Measurements from ENCODE around the gene ZNF579. TPM values are rescaled to one million over a fixed set of nuclear protein-coding genes. Genes with fewer than 3 reads are reported as not detected.

Gene ZNF579
- total and polyA plus RNA-seq, 2 of the 8 experiments (the other 6 are each of a cell fraction or from before 2014, with no cell fraction given), result 10.0 to 18.9 TPM

DNA sequence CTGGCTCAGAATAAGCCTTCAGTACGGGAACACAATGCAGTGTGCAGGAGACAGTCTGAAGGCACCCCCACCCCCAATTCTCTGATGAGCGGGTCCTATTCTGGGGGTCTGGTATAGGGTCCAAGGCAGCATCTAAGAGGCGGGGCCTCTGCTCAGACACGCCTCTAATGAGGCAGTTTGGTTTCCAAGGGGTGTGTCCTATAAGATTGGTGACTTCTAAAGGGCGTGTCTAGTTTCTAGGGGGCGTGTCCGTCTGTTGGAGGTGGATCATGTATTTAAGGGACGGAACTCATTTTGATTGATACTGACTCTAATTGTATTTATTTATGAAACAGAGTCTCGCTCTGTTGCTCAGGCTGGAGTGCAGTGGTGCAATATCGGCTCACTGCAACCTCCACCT is 10.0 kb upstream of the ZNF579 start:
- Histone ChIP-seq H3K9me3 (ENCODE audit: insufficient read depth in 2 of 2, low read depth in 1 of 2, low read length in 1 of 2) (no peaks in the 10 kb centered on the region), H3K4me1 (replicated peaks in 1 of 4; ENCODE audit: control insufficient read depth in 3 of 4, insufficient read depth in 4 of 4, low read length in 3 of 4) (peaks cover 0 to 8% (median 4%) of the 10 kb centered on the region in 4 experiments; a peak in 4 of 7 replicates), H3K27ac (ENCODE audit: low read depth, low read length) (no peak overlapping the region), H4K5ac (ENCODE audit: insufficient read length, low read depth, low read length) (no peak overlapping the region), H2BK120ac (replicated peaks; ENCODE audit: low read depth, low read length) (no peak overlapping the region), H3K23ac (ENCODE audit: insufficient read length) (no peak overlapping the region), H3K18ac (ENCODE audit: extremely low read depth, low read length) (no peak overlapping the region), H4K8ac (ENCODE audit: extremely low read depth, insufficient read depth, low read length) (no peak overlapping the region), H3K56ac (replicated peaks; ENCODE audit: insufficient read length, low read depth, low read length) (no peak overlapping the region), H2BK20ac (ENCODE audit: low read length) (no peak overlapping the region), H3K9ac (replicated peaks in 1 of 4; ENCODE audit: extremely low read depth in 1 of 4, low read depth in 3 of 4, low read length in 3 of 4) (no peak overlapping the region), H3K27me3 (replicated peaks in 1 of 4; ENCODE audit: control insufficient read depth in 3 of 4, extremely low read depth in 1 of 4, insufficient read depth in 3 of 4, low read length in 3 of 4) (peaks cover 0 to 2% (median 0%) of the 10 kb centered on the region in 4 experiments; a peak in 2 of 7 replicates), H3K4me2 (ENCODE audit: insufficient read depth in 1 of 2, low read depth in 2 of 2, low read length in 2 of 2) (peak overlapping the region in 1 of 2 experiments; percentile 20; a peak in 1 of 4 replicates), H4K91ac (replicated peaks; ENCODE audit: insufficient read length, low read length) (no peak overlapping the region), H2AK5ac (ENCODE audit: low read depth, low read length) (no peak overlapping the region), H3K4me3 (ENCODE audit: extremely low read depth in 1 of 4, insufficient read depth in 2 of 4, low read depth in 3 of 4, low read length in 4 of 4) (no peak overlapping the region), H2AFZ (ENCODE audit: low read length) (no peak overlapping the region), H2BK5ac (ENCODE audit: low read depth, low read length) (no peak overlapping the region), H3K36me3 (ENCODE audit: control insufficient read depth in 2 of 4, insufficient read depth in 4 of 4, low read length in 3 of 4) (peaks cover 0 to 6% (median 4%) of the 10 kb centered on the region in 4 experiments; a peak in 2 of 8 replicates), H2BK15ac (ENCODE audit: low read length) (no peak overlapping the region), H3K4ac (replicated peaks; ENCODE audit: insufficient read length, low read depth, low read length) (no peak overlapping the region), H3K79me2 (ENCODE audit: control insufficient read depth in 1 of 2, insufficient read depth in 2 of 2, low read length in 2 of 2) (no peaks in the 10 kb centered on the region), H3K23me2 (ENCODE audit: low read depth, low read length) (peaks cover 8% of the 10 kb centered on the region), H4K20me1 (replicated peaks in 1 of 2; ENCODE audit: control insufficient read depth in 1 of 2, insufficient read depth in 2 of 2, low read length in 2 of 2) (no peaks in the 10 kb centered on the region), H3K79me1 (ENCODE audit: low read depth, low read length) (no peaks in the 10 kb centered on the region), H2BK12ac (ENCODE audit: low read depth, low read length) (no peak overlapping the region), H3K14ac (ENCODE audit: insufficient read length) (no peak overlapping the region)
- POLR2A ChIA-PET (ENCODE audit: partially characterized antibody), result interaction anchor here (1.1 kb wide), 1 partner anchor 9 kb away, joined by 6 read pairs; the partner anchor contains the start of gene ZNF579
- FAIRE-seq (peak; percentile 36), DNase-seq (ENCODE audit: low read depth in 1 of 2, low spot score in 2 of 2) (peak in 1 of 2 experiments; percentile 52)
- CTCF ChIA-PET (ENCODE audit: partially characterized antibody), result no interaction called here
- TF ChIP-seq PHF8 (conservative IDR thresholded peaks at IDR 0.05; ENCODE audit: low read depth, low read length), result no peak
- no peak for TF ChIP-seq CHD2 (IDR thresholded peaks at IDR 0.05; ENCODE audit: low read length)
- TF ChIP-seq TEAD4 (IDR thresholded peaks at IDR 0.05; ENCODE audit: low read depth, low read length), result no peak
- no peak for TF ChIP-seq RXRA (IDR thresholded peaks at IDR 0.05; ENCODE audit: insufficient read depth, low read depth, low read length)
- no peak for TF ChIP-seq CBX5 (IDR thresholded peaks at IDR 0.05; ENCODE audit: low read depth, low read length)
- TF ChIP-seq, protein P1, sequence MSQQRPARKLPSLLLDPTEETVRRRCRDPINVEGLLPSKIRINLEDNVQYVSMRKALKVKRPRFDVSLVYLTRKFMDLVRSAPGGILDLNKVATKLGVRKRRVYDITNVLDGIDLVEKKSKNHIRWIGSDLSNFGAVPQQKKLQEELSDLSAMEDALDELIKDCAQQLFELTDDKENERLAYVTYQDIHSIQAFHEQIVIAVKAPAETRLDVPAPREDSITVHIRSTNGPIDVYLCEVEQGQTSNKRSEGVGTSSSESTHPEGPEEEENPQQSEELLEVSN (IDR thresholded peaks at IDR 0.05), result no peak
- 82% methylated on average over 10 of the region's 10 CpGs; no CpG with 5 or more reads in 1 of the 2 experiments for WGBS, 2 experiments (ENCODE audit: extremely low coverage in 1 of 2, insufficient coverage in 1 of 2, insufficient read length in 1 of 2, insufficient replicate concordance in 2 of 2, low coverage in 1 of 2, low lambda C conversion rate in 2 of 2, missing lambda C conversion rate in 1 of 2)

Data from H1 (cell line).